Fibroblast of the aortic adventitia (primary cell): ENCODE results near the gene DIAPH3. TPM values are rescaled to one million over a fixed set of nuclear protein-coding genes. Genes with fewer than 3 reads are reported as not detected.
"Not testable (repeated sequence)": the region's sequence is repeated elsewhere in the genome, so short reads cannot be mapped to it uniquely, and the experiment has no call there.

ENCODE experiments used
- DNase-seq: peaks from one replicate; pipeline ENCODE4 v3.0.0-alpha.2; 2010; ENCODE audit warnings: low read depth
- H3K4me3 ChIP-seq: 2 replicates; pipeline ENCODE4 v1.5.1; 2011; ENCODE audit warnings: low read depth, mild to moderate bottlenecking, control low read depth, low read length, moderate library complexity
- CTCF ChIP-seq: IDR thresholded peaks from 2 replicates; pipeline ENCODE4 v1.5.1; 2011; ENCODE audit warnings: mild to moderate bottlenecking, low read length, control low read depth, inconsistent platforms; ENCODE audit not compliant: insufficient read depth
- total RNA-seq: library from RNA; depleted of rRNA; stranded (reverse); fragments of >200 nt; gene quantifications from 2 replicates; pipeline ENCODE4 v1.2.3, GENCODE V29; 2012; ENCODE audit warnings: low replicate concordance

The DIAPH3 gene
- total RNA-seq, 1 donor = 40.9 TPM

- no peak for TF ChIP-seq CTCF
- no peak for DNase-seq
These were observed 102.0 kb downstream of the DIAPH3 start for GRCh38 chr13:60061737-60062136.

GRCh38 chr13:60051754-60052285 is 111.9 kb downstream of the DIAPH3 start:
- TF ChIP-seq CTCF = no peak

More at GRCh38 chr13:60061737-60062136, 102.0 kb downstream of the DIAPH3 start:
- no peak overlapping the region for H3K4me3 ChIP-seq

GRCh38 chr13:60048353-60048752 is 115.4 kb downstream of the DIAPH3 start:
- DNase-seq, H3K4me3 ChIP-seq: not testable (repeated sequence)

More at GRCh38 chr13:60051754-60052285, 111.9 kb downstream of the DIAPH3 start:
- no peak overlapping the region for H3K4me3 ChIP-seq
- no peak for DNase-seq

- DNase-seq = peak; percentile 8
- TF ChIP-seq CTCF = no peak
- no peak overlapping the region for H3K4me3 ChIP-seq
These were observed 115.8 kb downstream of the DIAPH3 start for GRCh38 chr13:60047918-60048317.

- no peak overlapping the region for H3K4me3 ChIP-seq
- no peak for TF ChIP-seq CTCF
- no peak for DNase-seq
These were observed 119.4 kb downstream of the DIAPH3 start for GRCh38 chr13:60044321-60044720.

GRCh38 chr13:60043262-60043661 is 120.5 kb downstream of the DIAPH3 start:
- DNase-seq = peak; percentile 25
- no peak for TF ChIP-seq CTCF
- no peak overlapping the region for H3K4me3 ChIP-seq

GRCh38 chr13:60040668-60041067 is 123.1 kb downstream of the DIAPH3 start:
- DNase-seq, H3K4me3 ChIP-seq: not testable (repeated sequence)

GRCh38 chr13:60035874-60036273 is 127.9 kb downstream of the DIAPH3 start:
- DNase-seq = no peak
- H3K4me3 ChIP-seq = no peak overlapping the region
- no peak for TF ChIP-seq CTCF
